WERI-Rb-1 (cell line): ENCODE results near the gene ABCC4.

Experiments used
- DNase-seq: peaks from one replicate; pipeline ENCODE4 v3.0.0-alpha.2; 2020
- H3K27ac ChIP-seq: fragments of 250-450 bp; sonication (Bioruptor Pico); 2 replicates; pipeline ENCODE4 v1.5.1; 2020; ENCODE audit warnings: mild to moderate bottlenecking, moderate library complexity
- H3K27me3 ChIP-seq: fragments of 250-450 bp; sonication (Bioruptor Pico); 2 replicates; pipeline ENCODE4 v1.5.1; 2021; ENCODE audit warnings: mild to moderate bottlenecking, low read depth, moderate library complexity; ENCODE audit not compliant: insufficient read depth, severe bottlenecking
- H3K36me3 ChIP-seq: fragments of 250-450 bp; sonication (Bioruptor Pico); 2 replicates; pipeline ENCODE4 v1.5.1; 2020; ENCODE audit warnings: mild to moderate bottlenecking, moderate library complexity
- H3K4me3 ChIP-seq: 2 replicates; pipeline ENCODE4 v1.5.1; 2011; ENCODE audit warnings: low read depth, mild to moderate bottlenecking, control low read depth, low read length
- H3K9me3 ChIP-seq: fragments of 250-450 bp; sonication (Bioruptor Pico); 2 replicates; pipeline ENCODE4 v1.5.1; 2021; ENCODE audit warnings: mild to moderate bottlenecking, moderate library complexity; ENCODE audit not compliant: severe bottlenecking
- TF ChIP-seq, protein P1 (sequence below): IDR thresholded peaks from 2 replicates; pipeline ENCODE4 v1.5.1; 2011; ENCODE audit warnings: low read depth, mild to moderate bottlenecking, control low read depth, inconsistent platforms, low read length

ABCC4 gene, protein sequence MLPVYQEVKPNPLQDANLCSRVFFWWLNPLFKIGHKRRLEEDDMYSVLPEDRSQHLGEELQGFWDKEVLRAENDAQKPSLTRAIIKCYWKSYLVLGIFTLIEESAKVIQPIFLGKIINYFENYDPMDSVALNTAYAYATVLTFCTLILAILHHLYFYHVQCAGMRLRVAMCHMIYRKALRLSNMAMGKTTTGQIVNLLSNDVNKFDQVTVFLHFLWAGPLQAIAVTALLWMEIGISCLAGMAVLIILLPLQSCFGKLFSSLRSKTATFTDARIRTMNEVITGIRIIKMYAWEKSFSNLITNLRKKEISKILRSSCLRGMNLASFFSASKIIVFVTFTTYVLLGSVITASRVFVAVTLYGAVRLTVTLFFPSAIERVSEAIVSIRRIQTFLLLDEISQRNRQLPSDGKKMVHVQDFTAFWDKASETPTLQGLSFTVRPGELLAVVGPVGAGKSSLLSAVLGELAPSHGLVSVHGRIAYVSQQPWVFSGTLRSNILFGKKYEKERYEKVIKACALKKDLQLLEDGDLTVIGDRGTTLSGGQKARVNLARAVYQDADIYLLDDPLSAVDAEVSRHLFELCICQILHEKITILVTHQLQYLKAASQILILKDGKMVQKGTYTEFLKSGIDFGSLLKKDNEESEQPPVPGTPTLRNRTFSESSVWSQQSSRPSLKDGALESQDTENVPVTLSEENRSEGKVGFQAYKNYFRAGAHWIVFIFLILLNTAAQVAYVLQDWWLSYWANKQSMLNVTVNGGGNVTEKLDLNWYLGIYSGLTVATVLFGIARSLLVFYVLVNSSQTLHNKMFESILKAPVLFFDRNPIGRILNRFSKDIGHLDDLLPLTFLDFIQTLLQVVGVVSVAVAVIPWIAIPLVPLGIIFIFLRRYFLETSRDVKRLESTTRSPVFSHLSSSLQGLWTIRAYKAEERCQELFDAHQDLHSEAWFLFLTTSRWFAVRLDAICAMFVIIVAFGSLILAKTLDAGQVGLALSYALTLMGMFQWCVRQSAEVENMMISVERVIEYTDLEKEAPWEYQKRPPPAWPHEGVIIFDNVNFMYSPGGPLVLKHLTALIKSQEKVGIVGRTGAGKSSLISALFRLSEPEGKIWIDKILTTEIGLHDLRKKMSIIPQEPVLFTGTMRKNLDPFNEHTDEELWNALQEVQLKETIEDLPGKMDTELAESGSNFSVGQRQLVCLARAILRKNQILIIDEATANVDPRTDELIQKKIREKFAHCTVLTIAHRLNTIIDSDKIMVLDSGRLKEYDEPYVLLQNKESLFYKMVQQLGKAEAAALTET (N-terminal part only)

DNA sequence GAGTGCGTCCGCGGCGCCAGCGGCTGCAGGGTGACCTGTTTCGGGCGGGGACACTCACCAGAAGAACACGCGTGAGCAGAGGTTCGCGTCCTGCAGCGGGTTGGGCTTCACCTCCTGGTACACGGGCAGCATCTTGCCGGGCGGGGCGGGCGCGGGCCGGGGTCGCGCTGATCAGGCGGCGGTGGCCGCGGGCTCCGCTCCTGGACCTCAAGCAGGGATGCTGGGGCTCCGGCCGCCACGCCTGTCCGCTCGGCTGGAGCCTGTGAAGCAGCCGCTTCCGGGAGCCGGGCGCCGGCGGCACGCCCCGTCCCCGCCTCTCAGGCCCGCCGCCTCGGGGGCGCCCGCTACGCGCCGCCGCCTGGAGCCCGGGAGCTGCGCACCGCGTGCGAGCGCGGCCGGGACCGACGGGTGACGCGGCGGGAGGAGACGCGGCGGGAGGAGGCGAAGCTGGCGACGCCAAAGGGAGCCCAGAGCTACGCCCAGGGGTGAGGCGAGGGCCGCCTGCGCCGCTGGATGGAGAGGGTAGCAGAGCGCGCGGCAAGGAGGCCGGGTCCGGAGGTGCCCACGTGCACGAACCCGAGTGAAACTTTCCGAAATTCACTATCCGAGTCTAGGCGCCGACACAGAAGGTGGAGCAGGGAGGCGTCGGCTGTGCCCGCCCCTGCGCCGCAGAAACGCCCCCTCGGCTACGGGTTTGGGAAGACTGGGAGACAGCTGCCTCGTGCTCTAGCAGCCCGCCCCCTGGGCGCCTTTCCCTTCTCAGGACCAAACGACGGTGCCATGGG, at the start of gene ABCC4:
TSS of gene ABCC4 (minus strand) at position 269 of the 785 bp plus-strand sequence. CDS start at position 132, 137 bp downstream.
- TF ChIP-seq, protein P1, sequence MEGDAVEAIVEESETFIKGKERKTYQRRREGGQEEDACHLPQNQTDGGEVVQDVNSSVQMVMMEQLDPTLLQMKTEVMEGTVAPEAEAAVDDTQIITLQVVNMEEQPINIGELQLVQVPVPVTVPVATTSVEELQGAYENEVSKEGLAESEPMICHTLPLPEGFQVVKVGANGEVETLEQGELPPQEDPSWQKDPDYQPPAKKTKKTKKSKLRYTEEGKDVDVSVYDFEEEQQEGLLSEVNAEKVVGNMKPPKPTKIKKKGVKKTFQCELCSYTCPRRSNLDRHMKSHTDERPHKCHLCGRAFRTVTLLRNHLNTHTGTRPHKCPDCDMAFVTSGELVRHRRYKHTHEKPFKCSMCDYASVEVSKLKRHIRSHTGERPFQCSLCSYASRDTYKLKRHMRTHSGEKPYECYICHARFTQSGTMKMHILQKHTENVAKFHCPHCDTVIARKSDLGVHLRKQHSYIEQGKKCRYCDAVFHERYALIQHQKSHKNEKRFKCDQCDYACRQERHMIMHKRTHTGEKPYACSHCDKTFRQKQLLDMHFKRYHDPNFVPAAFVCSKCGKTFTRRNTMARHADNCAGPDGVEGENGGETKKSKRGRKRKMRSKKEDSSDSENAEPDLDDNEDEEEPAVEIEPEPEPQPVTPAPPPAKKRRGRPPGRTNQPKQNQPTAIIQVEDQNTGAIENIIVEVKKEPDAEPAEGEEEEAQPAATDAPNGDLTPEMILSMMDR: no peak
- Histone ChIP-seq H3K27me3 (no peaks in the 10 kb centered on the region), H3K4me3 (peak within 1 kb of the TSS; percentile 56), H3K27ac (peak within 1 kb of the TSS; percentile 66), H3K36me3 (peaks cover 6% of the 10 kb centered on the region), H3K9me3 (no peaks in the 10 kb centered on the region)
- peak; percentile 92 for DNase-seq

DNA sequence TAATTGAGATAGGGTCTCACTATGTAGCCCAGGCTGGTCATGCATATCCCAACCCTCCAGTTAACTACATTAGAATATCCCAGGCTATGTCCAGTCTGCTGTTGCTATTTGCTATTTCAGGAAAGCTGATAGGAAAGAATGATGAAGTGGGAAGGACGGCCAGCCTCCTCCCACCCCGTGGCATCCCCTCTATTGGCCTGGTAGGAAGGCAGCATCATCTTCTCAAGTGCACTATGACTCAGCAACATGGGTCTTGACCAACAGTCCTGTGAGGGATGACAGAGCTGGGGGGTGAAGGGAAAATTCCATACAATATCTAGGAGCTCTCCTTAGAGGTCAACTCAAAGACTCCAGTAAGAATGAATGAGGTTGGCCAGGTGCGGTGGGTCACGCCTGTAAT, 48.0 kb upstream of the ABCC4 start:
- no peaks in the 10 kb centered on the region for H3K36me3 ChIP-seq
- DNase-seq: no peak
- H3K9me3 ChIP-seq: peaks cover 3% of the 10 kb centered on the region
- no peaks in the 10 kb centered on the region for H3K27me3 ChIP-seq
- H3K27ac ChIP-seq: no peak overlapping the region
- TF ChIP-seq, protein P1: no peak
- no peak overlapping the region for H3K4me3 ChIP-seq

DNA sequence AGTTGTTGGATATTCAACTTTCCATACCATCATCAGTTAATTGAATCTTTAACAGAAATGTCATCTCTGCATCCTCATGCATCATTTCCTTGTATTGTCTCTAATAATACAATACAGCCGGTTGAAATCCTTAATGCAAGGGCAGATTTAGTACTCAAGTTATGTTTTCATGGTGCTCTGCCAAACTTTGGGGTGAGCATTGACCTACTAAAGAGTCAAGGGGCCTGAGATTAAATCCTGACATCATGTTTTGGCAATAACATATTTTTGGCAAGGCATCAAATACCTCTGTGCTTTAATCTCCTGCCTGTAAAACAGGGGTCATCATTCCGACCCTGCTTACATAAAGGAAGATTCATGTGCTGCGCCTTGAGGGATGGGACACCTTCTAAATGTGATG, 42.7 kb upstream of the ABCC4 start:
- TF ChIP-seq, protein P1: no peak
- no peaks in the 10 kb centered on the region for H3K27me3 ChIP-seq
- H3K9me3 ChIP-seq: no peaks in the 10 kb centered on the region
- H3K36me3 ChIP-seq: no peaks in the 10 kb centered on the region
- no peak overlapping the region for H3K4me3 ChIP-seq
- no peak overlapping the region for H3K27ac ChIP-seq
- no peak for DNase-seq

DNA sequence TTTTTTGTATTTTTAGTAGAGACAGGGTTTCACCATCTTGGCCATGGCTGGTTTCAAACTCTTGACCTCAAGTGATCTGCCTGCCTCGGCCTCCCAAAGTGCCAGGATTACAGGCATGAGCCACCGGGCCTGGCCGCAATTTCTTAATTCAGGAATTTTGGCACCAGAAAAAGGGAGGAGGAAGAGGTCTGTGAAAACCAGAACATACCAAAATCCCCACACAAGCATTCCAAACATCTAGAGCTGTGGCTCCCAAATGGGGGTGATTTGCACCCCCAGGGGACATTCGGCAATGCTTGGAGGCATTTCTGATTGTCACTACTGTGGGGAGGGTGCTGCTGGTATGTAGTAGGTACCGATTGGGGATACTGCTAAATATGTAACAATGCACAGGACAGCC, 40.2 kb upstream of the ABCC4 start:
- H3K4me3 ChIP-seq: no peak overlapping the region
- no peaks in the 10 kb centered on the region for H3K9me3 ChIP-seq
- no peak overlapping the region for H3K27ac ChIP-seq
- DNase-seq: no peak
- H3K27me3 ChIP-seq: no peaks in the 10 kb centered on the region
- H3K36me3 ChIP-seq: no peaks in the 10 kb centered on the region
- TF ChIP-seq, protein P1: no peak

DNA sequence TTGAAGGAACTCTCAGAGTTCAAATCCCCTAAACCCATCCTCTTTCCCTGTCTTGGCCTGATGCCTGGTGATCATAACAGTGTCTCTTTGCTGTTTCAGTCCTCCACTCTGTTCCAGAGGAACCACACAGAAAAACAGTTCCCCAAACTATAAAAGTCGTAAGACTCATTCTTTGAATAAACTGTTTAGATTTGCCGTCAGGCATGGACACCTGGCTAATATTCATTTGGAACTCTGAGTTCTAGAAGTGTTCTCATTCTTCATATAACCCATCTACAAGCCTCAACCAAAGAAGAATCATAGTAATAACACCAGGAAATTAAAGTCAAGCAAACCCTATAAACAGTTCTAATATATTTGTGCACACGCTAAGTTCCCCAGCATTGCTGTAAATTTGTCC, 37.7 kb upstream of the ABCC4 start:
- H3K36me3 ChIP-seq: no peaks in the 10 kb centered on the region
- H3K4me3 ChIP-seq: no peak overlapping the region
- H3K27me3 ChIP-seq: no peaks in the 10 kb centered on the region
- DNase-seq: no peak
- H3K27ac ChIP-seq: no peak overlapping the region
- H3K9me3 ChIP-seq: no peaks in the 10 kb centered on the region
- TF ChIP-seq, protein P1: no peak
